ENCODE data around the gene MEIOB.

MEIOB gene

GRCh38 chr16:1788708-1789100, 83.3 kb downstream of the MEIOB start:
- H3K27ac ChIP-seq = no peak overlapping the region
- no peak for DNase-seq (ENCODE audit: low spot score)

GRCh38 chr16:1788095-1788707, 83.8 kb downstream of the MEIOB start:
- DNase-seq (ENCODE audit: low spot score) = no peak
- TF ChIP-seq CTCF (IDR thresholded peaks at IDR 0.05) = no peak
- Histone ChIP-seq H3K4me3 (no peak overlapping the region), H3K27ac (no peak overlapping the region)

More at GRCh38 chr16:1788708-1789100, 83.3 kb downstream of the MEIOB start:
- no peak for TF ChIP-seq CTCF (IDR thresholded peaks at IDR 0.05)
- H3K4me3 ChIP-seq = no peak overlapping the region

GRCh38 chr16:1787322-1788094, 84.5 kb downstream of the MEIOB start:
- DNase-seq (ENCODE audit: low spot score) = no peak
- no peak overlapping the region for H3K27ac ChIP-seq
- no peak overlapping the region for H3K4me3 ChIP-seq
- no peak for TF ChIP-seq CTCF (IDR thresholded peaks at IDR 0.05)

GRCh38 chr16:1787056-1787321, 85.0 kb downstream of the MEIOB start:
- Histone ChIP-seq H3K4me3 (no peak overlapping the region), H3K27ac (no peak overlapping the region)
- TF ChIP-seq CTCF (IDR thresholded peaks at IDR 0.05) = no peak
- no peak for DNase-seq (ENCODE audit: low spot score)

- H3K4me3 ChIP-seq = no peak overlapping the region
- no peak for DNase-seq (ENCODE audit: low spot score)
- no peak for TF ChIP-seq CTCF (IDR thresholded peaks at IDR 0.05)
- H3K27ac ChIP-seq = no peak overlapping the region
Observed at GRCh38 chr16:1786242-1787055, 85.5 kb downstream of the MEIOB start.

GRCh38 chr16:1785846-1786170, 86.2 kb downstream of the MEIOB start:
- DNase-seq (ENCODE audit: low spot score) = no peak
- Histone ChIP-seq H3K4me3 (no peak overlapping the region), H3K27ac (no peak overlapping the region)
- TF ChIP-seq CTCF (IDR thresholded peaks at IDR 0.05) = no peak
